Activated T-cell treated with anti-CD3 and anti-CD28 coated beads for 24 hours (primary cell): Measurements from ENCODE around the gene TUT7.
"Not testable (repeated sequence)": the region's sequence is repeated elsewhere in the genome, so short reads cannot be mapped to it uniquely, and the experiment has no call there.

Experiments used
- DNase-seq: peaks from one replicate; pipeline ENCODE4 v3.0.0-alpha.2; 2020; ENCODE audit warnings: low read depth

The TUT7 gene, protein sequence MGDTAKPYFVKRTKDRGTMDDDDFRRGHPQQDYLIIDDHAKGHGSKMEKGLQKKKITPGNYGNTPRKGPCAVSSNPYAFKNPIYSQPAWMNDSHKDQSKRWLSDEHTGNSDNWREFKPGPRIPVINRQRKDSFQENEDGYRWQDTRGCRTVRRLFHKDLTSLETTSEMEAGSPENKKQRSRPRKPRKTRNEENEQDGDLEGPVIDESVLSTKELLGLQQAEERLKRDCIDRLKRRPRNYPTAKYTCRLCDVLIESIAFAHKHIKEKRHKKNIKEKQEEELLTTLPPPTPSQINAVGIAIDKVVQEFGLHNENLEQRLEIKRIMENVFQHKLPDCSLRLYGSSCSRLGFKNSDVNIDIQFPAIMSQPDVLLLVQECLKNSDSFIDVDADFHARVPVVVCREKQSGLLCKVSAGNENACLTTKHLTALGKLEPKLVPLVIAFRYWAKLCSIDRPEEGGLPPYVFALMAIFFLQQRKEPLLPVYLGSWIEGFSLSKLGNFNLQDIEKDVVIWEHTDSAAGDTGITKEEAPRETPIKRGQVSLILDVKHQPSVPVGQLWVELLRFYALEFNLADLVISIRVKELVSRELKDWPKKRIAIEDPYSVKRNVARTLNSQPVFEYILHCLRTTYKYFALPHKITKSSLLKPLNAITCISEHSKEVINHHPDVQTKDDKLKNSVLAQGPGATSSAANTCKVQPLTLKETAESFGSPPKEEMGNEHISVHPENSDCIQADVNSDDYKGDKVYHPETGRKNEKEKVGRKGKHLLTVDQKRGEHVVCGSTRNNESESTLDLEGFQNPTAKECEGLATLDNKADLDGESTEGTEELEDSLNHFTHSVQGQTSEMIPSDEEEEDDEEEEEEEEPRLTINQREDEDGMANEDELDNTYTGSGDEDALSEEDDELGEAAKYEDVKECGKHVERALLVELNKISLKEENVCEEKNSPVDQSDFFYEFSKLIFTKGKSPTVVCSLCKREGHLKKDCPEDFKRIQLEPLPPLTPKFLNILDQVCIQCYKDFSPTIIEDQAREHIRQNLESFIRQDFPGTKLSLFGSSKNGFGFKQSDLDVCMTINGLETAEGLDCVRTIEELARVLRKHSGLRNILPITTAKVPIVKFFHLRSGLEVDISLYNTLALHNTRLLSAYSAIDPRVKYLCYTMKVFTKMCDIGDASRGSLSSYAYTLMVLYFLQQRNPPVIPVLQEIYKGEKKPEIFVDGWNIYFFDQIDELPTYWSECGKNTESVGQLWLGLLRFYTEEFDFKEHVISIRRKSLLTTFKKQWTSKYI (N-terminal part only)

DNA sequence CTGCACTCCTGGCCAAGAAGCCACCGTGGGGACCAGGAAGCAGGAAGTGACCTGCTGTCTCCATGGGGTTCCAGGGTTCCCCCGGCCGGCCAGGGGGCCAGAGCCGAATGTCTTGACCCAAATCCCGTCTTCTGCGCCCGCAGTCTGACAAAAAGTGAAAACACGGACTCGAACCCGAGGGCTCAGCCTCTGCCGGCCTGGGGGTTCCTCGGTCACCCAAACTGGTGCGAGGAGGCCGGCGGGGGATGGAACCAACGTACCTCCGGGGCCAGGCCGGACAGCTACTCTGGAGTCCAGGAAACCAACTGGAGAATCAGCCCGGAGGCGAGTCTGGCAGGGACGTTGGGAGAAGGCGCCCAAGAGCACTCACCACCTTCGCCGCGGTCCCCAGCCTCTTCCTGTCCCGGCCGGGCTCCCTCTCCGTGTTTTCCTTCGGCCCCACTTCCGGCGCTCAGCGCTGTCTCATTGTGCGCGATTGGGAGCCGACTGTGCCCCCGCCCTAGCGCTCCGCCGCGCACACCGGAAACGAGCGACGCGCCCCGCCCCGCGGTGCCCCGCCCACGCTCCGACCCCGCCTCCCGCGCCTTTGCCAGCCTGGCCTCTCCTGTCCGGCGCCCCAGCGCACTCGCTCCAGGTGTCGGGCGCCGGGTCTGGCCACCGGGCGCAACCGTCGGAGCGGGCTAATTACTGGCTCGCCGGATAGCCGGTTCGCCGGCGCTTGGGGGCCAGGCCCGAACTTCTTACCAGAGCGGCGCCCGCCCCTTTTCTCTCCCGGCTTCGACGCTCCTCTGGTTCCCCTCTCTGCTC lies at the start of gene TUT7:
Gene TUT7 (minus strand): TSS at position 400 of the 807 bp plus-strand sequence. CDS start 1,211 bp downstream, outside the sequence.
- DNase-seq, result peak; percentile 92

DNA sequence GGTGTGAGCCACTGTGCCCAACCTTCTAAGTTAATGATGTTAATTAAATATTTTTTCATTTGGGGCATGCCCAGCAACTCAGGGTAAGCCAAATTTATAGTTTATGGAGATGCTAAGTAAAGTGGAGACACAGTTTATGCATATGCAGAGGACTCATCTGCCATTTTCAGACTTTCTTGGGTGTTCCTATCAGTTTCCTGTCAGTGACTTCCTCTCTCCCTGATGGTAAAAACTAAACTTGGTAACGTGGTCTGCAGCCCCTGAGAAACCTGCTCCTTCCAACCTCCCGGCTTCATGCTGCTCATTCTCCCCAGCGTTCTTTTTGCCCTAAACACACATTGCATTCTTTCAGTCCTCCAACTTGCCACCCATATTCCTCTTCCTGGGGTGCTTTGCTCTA lies 48.4 kb upstream of the TUT7 start:
- DNase-seq, result no peak

DNA sequence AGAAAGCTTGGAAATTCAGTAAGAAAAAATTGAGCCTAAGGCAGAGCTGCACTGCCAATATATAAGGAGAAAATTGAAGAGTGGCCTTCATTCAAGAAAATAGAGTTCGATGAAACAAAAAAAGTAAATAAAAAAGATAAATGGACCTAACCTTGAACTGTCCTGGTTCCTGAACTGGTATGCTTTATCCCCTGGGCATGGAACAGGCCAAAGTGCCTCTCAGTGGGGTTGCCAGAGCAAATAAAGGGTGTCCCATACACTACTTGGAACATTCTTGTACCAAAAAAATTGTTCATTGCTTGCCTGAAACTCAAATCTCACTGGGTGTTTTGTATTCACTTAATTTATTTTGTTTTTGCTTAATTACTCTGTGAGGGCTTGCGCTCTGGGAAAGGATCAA lies 42.2 kb upstream of the TUT7 start:
- DNase-seq, result no peak

DNA sequence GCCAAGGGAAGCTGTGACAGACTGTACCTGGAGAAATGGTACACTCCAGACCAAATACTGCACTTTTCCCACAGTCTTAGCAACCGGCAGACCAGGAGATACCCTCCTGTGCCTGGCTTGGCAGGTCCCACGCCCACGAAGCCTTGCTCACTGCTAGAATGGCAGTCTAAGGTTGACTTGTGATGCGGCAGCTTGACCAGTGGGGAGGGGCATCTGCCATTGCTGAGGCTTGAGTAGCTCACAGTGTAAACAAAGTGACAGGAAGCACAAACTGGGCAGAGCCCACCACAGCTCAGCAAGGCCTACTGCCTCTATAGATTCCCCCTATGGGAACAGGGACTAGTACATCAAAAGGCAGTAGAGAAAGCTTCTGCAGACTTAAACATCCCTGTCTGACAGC lies 36.0 kb upstream of the TUT7 start:
- DNase-seq, result not testable (repeated sequence)

DNA sequence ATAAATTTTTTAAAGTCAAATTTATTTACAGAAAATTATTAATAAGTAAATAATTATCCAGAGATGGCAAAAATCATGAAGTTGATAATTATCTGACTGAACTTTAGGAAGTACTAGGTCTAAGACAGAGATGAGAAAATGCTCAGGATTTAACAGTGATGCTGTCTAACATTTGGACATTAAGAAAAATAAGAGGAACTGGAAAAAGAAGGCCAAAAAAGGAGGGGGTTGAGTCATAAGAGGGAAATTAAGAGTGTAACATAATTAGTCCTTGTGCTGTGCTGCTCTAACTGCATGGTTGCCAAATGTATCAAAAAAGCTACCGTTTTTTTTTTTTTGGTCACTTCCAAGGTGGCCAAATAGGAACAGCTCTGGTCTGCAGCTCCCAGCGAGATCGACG lies 35.4 kb upstream of the TUT7 start:
- no peak for DNase-seq

DNA sequence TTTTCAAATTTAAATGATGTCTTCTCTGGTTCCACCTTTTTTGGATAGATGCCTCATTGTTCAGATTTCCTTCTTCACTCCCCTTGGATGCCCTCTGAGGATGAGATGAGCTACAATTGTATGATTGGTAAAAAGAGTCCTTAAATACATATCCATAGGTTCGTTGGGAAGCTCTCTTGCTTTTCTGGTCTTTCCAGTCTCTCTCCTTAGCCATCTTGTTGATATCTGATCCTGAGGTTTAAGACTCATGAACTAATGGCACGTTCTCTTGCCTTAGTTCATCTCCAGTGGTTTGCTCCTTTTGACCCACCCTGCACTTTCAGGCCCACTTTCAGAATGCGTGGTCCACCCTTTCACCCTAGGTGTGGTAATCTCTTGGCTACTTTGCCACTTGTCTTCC lies 33.2 kb upstream of the TUT7 start:
- no peak for DNase-seq

DNA sequence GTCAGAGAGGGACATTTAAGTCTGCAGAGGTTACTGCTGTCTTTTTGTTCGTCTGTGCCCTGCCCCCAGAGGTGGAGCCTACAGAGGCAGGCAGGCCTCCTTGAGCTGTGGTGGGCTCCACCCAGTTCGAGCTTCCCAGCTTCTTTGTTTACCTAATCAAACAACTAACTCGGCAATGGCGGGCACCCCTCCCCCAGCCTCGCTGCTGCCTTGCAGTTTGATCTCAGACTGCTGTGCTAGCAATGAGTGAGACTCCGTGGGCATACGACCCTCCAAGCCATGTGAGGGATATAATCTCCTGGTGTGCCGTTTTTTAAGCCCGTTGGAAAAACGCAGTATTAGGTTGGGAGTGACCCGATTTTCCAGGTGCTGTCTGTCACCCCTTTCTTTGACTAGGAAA lies 28.8 kb upstream of the TUT7 start:
- DNase-seq, result not testable (repeated sequence)

DNA sequence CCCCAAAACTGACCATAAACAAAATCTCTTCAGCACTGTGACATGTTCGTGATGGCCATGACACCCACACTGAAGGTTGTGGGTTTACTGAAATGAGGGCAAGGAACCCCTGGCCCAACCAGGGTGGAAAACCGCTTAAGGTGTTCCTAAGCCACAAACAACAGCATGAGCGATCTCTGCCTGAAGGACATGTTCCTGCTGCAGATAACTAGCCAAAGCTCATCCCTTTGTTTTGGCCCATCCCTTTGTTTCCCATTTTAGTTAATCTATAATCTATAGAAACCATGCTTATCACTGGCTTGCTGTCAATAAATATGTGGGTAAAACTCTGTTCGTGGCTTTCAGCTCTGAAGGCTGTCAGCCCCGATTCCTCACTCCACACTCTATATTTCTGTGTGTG lies 21.8 kb upstream of the TUT7 start:
- no peak for DNase-seq

DNA sequence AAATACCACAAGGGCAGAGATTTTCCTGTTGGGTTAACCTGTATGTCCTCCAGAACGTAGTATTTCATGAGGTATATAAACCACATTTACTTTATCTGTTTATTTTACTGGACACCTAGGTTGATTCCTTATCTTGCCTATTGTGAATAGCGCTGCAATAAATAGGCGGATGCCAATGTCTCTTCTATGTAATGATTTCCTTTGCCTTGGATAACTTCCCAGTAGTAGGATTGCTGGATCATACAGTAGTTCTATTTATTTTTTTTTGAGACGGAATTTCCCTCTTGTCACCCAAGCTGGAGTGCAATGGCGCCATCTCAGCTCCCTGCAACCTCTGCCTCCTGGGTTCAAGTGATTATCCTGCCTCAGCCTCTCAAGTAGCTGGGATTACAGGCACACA lies 15.6 kb upstream of the TUT7 start:
- no peak for DNase-seq

DNA sequence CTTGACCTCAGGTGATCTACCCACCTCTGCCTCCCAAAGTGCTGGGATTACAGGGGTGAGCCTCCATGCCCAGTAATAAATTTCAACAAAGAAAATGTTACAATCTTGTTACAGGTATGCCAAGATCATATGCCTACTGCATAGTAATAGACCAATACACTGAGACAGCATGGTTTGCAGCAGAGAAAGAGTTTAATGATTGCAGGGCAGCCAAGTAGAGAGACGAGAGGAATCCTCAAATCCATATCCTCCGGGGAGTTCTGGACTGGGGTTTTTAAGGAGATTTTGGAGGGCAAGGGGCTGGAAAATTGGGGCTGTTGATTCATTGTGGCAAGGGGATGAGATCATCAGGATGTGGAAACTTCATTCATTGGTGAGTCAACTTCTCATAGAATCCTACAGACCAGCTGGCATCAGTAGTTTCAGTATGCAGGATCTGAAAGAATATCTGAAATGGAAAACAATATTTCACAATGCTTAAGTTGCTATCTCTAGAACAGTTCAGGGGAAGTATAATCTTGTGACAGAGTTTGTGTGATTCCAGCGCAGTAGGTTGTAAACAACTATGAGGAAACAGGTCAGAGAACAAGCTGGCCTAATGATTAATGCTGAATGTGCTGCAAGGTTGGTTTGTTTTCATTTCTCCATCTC lies 14.8 kb upstream of the TUT7 start:
- no peak for DNase-seq

DNA sequence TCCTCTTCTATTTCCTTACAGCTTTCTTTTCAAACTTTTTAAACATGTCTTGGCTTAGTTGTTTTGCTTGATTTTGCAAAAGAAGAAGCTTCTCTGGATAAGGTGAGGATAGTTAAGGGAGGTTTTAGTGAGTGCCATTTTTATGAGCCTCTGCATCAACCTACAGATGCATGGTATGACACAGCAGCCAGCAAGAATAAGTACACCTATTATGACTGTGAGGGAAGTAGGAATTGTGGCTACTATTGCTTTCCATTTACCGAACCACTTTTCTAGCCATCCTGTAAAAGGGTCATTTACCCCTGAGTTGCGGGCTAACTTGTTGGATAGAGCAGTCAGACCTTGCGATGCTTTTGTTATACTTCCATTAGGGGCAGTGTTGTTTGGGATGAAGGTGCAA lies 7.0 kb upstream of the TUT7 start:
- no peak for DNase-seq

DNA sequence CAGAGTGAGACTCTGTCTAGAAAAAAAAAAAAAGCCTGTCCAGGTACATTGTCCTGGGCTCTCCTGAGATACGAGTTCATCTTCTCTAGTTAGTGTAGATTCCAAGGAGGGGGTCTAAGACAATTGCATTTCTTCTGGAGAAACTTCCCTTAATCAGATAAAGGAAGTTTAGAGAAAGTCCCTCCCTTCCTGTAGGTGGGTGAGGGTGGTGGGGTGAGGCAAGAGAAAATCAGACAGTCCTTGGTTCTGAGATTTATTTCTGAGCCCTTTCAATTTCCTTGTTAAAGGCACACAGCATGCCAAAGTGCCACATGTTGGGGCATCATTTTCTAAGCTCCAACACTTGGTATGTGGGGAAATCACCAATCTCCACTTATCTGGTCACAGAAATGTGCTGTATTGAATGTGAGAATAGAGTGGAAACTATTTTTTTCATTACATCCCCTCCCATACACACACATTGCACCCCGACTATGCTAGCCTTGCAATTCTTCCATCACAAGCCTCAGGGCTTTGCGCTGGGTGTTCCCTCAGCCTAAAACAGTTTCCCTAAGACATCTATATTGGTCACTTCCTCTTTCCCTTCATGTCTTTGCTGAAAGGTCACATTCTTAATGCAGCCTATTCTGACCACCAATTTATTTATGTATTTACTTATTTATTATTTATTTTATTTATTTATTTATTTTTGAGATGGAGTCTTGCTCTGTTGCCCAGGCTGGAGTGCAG lies 5.1 kb upstream of the TUT7 start:
- no peak for DNase-seq

DNA sequence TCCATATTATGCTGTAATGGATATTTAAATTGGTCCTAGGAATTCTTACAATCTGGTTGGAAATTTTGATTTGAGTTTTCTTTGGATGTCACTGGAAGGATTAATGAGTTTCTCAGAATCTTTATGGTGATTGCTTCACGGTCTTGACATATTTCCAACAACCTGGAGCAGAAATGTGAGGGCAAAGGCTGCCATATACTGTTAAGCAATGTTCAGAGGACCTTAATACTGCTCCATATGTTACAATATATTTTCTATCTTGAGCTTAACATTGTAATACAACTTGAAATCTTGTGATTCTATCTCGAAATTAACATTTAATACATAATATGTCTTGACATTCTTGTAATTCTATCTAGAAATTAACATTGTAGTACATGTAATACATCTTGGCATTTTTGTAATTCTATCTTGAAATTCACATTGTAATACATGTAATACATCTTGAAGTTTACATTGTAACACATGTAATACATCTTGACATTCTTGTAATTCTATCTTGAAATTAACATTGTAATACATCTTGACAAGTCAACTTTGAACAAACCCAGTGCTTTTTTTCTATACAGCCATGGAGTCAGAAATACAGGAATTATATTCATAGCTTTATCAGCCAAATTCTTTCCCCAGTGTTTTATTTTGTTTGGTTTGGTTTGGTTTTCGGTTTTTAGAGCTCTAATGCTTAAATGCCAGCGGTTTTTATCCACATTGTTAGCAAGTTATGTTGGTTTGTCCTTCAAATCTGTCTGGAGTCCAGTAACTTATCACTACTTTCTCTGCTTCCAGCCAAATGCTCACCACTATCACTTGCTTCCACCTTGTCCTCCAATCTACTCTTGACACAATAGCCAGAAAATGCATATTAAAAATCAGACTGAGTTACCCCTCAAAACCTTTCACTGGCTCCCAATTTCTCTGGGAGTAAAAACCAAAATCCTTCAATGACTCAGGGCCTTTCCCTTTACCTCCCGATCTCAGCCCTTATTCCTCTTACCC lies 3.0 kb upstream of the TUT7 start:
- no peak for DNase-seq

DNA sequence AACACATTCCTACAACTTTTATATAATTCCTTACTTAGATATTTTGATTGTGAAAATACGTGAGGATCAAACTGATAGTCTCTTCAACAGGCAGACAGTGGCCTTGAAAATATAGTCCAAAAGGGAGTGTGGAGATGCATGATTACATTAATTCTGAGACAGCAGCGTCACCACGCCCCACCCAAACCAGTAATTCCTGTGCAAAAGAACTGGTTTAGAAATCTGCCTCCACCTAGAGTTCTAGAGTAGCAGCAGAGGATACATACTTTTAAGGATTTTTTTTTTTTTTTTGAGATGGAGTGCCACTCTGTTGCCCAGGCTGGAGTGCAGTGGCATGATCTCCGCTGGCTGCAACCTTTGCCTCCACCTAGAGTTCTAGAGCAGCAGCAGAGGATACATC lies 1.6 kb upstream of the TUT7 start:
- no peak for DNase-seq

DNA sequence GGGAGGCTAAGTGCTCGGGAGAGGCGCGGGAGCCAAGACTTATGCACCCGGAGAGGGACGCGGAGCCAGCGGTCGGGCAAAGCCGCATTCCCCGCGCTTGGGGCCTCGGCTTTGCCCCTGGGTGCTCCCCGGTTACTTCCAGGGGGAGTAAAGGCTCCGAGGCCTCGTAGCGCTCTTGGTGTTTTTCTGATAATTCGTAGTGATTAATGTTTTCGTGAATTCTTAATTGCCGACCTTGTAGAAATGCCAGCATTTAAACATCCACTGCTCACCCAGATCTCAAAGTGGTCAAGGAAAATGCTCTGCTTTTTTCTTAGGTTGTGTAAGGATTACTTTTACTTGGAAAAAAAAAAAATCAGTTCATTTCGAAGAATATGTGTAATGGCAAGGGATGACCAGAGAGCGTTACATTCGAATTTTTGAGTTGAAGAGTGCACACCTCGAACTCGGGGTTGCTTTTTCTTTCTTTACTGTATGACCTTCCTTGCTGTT lies 654 bp upstream of the TUT7 start:
- no peak for DNase-seq

DNA sequence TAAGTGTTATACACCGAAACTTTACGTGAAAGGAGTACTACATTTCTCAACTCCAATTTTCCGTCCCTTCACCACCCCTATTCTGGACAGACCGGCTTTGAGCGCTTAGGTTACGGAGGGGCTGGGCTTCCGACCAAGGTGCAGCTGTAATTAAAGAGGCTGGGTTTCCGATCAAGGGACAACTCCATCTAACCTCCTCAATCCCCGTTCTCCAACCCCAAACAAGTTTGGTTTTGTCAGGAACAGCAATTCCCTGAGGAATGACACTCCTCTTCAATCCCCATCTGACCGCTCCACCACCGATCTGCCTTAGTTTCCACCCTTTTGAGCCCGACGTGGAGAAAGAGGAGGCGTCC lies 577 bp downstream of the TUT7 start:
- peak; percentile 16 for DNase-seq

DNA sequence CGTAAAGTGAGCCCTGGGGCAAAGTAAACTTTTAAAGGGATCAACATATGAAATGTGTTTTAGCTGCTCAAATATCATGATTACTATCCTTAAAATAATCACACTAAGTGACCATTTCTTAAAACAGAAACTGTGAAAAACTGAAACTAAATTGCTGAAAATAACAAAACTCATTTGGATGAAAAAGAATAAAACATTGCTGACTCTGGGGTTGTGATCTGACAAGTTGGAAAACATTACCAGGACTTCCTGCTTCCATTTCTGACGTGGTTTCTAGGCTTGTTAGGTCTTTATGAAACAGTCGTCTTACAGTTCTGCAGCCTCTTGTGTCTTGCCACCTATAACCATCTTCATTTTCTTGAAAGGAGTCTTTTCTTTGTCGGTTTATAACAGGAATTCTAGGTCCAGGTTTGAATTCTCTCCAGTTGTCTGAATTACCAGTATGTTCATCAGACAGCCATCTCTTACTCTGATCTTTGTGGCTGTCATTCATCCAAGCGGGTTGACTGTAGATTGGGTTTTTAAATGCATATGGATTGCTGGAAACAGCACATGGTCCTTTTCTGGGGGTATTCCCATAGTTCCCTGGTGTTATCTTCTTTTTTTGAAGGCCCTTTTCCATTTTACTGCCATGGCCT lies 1.7 kb downstream of the TUT7 start:
- no peak for DNase-seq

DNA sequence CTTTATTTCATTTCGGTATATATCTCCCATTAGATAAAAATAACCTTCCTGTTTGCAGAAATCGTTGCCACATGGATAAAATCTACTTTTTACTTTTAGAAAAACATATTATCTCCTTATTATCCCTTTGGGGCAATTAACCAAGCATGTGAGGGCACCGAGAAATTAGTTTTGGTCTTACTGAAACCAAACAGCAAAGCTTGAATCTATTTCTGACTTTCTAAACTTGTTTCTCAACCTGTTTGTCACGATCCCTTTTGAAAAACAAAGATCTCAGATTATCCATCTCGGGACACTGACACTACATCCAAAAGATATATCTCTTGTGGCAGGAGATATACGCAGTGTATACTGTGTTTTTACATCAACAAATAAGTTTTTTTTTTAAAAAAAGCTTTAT lies 2.3 kb downstream of the TUT7 start:
- DNase-seq, result no peak
